Gastrocnemius medialis (tissue), 4 donors: ENCODE results near the gene PARD3.

ENCODE experiments used
- CTCF ChIP-seq, 5 experiments: fragments of 450-650 bp in 3 of 5; fragments of 200-600 bp in 2 of 5; sonication (generic) in 2 of 5; IDR thresholded peaks in 4 of 5; conservative IDR thresholded peaks in 1 of 5; 1 replicate in 4 of 5; 2 replicates in 1 of 5; pipeline ENCODE4 v1.5.1; 2016 to 2019; ENCODE audit warnings: antibody characterized with exemption in 5 of 5, mild to moderate bottlenecking in 3 of 5, moderate library complexity in 3 of 5
- POLR2A ChIP-seq, 2 donors: fragments of 450-650 bp; IDR thresholded peaks; one replicate each; pipeline ENCODE4 v1.6.1; 2017; ENCODE audit warnings: antibody characterized with exemption in 2 of 2, mild to moderate bottlenecking in 2 of 2, moderate library complexity in 2 of 2

- TF ChIP-seq POLR2A (IDR thresholded peaks at IDR 0.05): no peak
- TF ChIP-seq CTCF (IDR thresholded peaks at IDR 0.05 in 4 of 5, conservative IDR thresholded peaks at IDR 0.05 in 1 of 5): no peak
Measured at GRCh38 chr10:34555653-34556052, 259.4 kb downstream of the PARD3 start.
